HG03575 (cell line): ENCODE results near the gene PSMD7.
"Not testable (repeated sequence)": the region's sequence is repeated elsewhere in the genome, so short reads cannot be mapped to it uniquely, and the experiment has no call there.

Source experiments
- ATAC-seq: cut with Tn5 transposase; IDR thresholded peaks from one replicate; pipeline ENCODE4 v1.9.1; 2021; ENCODE audit not compliant: unreplicated experiment, insufficient number of reproducible peaks, low FRiP score; ENCODE audit errors: extremely low read depth

The PSMD7 gene

DNA sequence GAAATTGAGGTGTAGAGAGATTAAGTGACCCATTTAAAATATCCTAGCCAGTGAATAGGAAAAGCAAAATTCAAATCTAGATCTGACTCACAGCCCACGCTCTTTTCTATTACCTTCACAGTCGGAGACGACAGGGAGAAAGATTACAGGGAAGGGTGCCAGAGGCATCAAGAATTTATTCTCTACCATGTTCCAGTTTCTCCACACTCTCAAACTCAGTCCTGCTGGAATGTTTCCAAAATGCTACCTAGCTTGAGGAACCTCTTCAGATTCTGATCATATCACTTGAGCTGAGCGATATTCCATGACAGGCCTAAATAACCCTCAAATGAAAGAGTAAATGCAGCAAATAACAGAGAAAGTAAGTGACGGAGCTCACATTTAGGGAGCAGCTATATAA is 5.4 kb upstream of the PSMD7 start:
- ATAC-seq: no peak

DNA sequence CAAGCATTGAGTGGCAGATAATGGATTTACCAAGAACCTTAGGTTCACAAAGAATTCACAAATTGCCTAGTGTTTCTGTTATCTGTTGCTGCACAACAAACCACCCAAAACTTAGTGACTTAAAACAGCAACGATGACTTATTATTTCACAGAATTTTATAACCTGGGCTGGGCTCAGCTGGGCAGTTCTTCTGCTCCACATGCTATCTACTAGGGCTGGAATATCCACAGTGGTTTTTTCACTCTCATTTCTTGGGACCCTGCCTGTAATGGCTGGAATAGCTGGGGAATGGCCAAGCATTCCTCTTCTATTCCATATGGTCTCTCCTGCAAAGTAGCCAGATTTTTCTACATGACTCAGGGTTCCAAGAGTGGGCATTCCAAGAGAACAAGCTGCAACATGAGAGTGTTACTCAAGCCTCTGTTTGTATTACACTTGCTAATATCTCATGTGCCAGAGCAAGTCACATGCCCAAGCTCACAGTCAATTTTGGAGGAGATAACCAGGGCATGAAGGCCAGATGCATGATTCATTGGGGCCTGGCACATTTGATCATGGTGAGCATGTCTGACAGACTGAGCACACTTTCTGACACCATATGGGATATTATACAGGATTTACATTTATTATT is 4.9 kb upstream of the PSMD7 start:
- no peak for ATAC-seq

DNA sequence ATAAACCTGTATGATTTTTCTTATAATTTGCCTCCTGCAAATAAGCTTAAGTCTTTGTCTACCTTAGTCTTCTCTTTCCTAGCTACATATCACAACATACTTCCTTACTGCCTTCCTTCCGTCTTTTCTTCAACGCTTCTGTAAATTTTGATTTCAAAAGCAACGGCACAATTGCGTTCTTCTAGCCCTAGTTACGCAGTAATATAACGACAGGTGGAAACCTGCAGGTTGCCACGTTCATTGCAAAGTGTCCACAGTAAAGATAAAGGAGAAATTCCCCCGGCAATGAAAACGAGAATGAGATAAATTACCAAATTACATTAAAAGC is 546 bp upstream of the PSMD7 start:
- no peak for ATAC-seq

DNA sequence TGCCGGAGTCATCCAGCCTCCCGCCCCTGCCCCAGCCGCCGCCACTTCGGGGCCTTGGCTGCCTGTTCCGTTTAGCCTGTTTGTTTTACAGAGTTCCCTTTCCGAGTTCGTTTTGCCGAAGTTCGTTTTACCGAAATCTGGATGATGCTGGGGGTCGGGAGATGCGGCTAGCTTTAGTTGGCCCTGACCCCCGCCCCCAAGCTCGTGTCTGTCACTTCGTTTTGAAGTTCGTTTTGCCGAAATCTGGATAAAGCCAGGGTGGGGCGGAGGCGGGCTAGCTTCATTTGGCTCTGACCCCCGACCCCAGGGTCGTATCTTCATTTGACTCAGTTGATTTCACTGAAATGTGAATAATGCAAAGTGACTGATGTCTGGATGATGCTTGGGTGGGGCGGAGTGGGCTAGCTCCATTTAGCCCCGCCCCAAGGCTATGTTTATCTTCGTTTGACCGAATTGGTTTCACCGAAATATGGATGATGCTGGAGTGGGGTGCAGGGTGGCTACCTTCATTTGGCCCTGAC is 591 bp downstream of the PSMD7 start:
- ATAC-seq: no peak

DNA sequence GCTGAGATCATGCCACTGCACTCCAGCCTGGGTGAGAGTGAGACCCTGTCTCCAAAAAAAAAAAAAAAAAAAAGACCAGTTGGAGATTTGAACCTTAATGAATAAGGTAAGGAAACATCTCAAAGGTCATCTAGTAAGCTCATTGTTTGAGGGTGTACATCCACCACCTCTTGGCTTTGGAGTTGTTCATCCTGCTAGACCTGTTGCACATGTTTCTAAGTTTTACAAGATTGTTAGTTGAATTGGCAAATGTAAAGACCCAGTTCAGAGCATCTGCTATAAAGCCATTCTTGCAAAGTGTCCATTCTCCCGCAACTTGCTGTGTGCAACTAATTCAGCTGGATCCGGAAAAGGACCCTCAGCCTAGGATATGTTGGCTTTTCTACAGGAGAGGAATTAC is 1.5 kb downstream of the PSMD7 start:
- no peak for ATAC-seq

DNA sequence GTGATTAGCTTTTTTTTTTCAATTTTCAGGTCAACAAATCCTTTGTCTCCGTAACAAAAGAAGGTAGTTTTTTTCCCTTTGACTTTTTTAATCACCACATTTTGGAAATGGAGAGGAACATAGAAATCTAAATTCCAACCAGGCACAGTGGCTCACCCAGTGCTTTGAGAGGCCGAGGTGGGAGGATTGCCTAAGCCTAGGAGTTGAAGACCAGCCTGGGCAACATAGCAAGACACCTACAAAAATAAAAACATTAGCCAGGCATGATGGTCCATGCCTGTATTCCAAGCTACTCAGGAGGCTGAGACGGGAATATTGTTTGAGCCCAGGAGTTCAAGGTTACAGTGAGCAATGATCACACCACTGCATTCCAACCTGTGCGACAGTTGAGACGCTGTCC is 5.7 kb downstream of the PSMD7 start:
- no peak for ATAC-seq

DNA sequence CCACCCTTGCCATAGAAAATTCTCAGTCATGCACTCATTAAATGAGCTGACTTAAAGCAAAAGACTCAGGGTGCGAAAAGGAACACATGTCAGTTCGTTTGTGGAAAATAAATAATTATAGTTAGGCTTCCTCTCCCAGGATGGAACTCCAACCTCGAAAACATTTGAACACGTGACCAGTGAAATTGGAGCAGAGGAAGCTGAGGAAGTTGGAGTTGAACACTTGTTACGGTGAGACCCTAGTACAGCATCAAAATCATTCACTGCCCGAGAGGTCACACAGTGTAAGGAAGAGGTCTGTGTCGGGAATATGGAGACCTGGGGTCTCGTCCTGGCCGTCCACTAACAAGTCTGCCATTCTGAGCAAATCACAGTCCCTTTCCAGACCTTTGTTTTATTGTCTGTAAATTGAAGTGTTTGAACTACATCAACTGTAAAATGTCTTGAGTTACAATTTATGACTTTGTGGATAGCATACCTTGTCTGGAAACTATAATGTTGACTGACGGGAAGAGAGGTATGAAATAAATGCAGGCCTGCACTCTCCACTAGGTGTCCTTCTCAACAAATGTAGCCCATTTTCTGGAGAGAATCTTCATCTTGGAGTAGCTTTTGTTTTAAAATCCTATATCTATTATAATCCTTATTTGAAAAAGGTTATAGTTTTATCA is 7.7 kb downstream of the PSMD7 start:
- no peak for ATAC-seq

DNA sequence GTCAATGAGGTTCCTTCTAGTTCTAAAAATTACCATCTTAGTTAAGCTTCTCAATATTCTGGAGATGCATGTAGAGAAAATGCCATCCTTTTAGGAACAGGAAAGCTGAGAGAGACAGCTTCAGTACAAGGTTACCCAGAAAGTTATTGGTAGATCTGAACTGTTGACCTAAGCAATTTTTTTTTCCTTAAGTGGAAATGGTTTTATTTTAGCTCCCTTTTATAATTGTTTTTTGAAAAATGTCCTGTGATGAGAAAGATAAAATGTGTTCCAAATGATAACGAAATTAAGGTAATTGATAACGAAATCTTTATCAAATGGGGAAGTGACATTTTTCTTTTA is 8.2 kb downstream of the PSMD7 start:
- no peak for ATAC-seq

DNA sequence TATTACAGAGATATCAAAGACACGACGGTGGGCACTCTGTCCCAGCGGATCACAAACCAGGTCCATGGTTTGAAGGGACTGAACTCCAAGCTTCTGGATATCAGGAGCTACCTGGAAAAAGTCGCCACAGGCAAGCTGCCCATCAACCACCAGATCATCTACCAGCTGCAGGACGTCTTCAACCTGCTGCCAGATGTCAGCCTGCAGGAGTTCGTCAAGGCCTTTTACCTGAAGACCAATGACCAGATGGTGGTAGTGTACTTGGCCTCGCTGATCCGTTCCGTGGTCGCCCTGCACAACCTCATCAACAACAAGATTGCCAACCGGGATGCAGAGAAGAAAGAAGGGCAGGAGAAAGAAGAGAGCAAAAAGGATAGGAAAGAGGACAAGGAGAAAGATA is 8.7 kb downstream of the PSMD7 start:
- ATAC-seq: no peak

DNA sequence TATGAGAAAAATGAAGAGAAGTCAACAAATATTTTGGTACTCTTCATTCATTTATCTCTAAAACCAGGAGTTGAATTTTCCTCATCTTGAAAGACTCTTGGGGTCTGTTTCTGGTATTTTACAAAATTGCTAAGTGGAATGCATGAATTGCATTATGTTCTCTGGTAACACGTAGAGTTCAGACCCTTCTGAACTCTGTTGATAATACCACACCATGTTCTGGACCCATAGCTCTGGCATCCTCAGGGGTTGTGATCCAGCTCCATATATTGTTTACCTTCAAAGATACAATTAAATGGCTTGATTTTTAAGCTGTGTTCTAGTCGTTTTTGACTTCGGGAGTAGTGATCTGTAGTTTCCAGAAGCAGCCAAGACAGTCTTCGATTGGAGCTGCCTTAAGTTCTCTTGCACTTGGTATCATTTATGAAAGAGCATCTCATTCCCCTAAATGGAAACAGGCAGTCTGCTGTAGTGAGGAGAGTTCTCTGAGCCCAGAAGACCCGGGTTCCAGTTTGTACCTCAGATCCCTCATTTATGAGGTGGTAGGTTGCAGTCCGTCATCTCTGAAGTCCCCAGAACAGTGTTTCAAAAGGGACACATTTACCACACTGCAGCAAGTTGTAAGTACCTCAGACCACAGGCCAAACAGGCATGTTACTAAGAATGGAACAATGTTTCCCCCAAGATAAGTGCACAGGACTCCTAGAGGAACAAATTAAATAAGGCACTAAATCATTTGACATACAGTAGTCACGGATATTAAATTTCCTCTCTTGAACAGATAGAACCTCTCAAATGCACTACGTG is 9.6 kb downstream of the PSMD7 start:
- no peak for ATAC-seq

DNA sequence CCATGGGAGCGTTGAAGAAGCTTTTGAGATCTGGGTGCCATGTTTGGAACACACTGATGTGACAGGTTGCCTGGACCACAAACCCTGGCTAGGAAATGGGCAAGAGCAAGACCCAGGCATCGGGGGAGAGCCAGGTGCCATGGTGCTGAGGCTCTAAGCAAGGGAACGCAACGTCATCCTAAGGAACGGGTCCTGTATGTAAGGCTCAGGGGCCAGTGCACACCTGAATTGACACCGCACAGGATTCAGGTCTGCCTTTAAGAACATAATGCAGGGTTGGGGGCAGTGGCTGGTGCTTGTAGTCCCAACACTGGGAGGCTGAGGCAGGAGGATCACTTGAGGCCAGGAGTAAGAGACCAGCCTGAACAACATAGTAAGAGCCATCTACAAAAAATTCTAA is 10.8 kb downstream of the PSMD7 start:
- no peak for ATAC-seq

DNA sequence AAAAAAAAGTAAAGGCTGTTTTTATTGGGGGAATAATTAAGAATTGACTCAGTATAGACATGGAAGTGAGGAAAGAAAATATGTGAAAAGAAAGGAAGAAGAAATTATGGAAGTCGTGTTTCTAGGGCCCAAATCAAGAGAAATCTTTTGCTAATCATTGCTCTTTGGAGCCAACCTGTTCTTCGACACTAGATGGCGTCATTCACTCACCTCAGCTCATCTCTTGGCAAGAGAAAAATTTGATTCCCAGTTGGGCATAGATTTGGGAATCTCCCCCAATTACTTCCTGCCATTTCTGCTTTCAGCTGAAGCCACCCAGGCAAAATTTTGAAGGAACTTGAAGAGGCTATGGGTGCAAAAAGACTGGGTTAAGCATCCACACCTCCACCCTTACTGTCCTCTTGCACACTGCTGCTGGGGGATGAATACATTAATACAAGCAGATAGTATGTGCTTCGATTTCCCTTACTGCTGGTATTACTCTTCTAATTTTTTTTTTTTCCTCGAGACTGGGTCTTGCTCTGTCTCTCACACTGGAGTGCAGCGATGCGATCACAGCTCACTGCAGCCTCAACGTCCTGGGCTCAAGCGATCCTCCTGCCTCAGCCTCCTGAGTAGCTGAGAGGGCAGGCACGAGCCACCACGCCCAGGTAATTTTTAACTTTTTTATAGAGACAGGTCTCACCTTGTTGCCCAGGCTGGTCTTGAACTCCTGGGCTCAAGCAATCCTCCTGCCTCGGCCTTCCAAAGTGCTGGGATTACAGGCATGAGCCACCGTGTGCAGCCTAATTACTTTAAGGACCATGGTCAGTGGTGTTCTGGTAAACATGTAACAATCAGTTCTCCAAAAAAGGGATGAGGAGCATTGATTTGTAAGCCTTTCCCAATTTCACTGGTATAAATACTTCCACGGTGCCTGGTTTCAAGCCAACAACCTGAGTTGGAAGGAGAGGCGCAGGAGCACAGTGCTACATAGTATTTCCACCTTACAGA is 13.5 kb downstream of the PSMD7 start:
- ATAC-seq: no peak

DNA sequence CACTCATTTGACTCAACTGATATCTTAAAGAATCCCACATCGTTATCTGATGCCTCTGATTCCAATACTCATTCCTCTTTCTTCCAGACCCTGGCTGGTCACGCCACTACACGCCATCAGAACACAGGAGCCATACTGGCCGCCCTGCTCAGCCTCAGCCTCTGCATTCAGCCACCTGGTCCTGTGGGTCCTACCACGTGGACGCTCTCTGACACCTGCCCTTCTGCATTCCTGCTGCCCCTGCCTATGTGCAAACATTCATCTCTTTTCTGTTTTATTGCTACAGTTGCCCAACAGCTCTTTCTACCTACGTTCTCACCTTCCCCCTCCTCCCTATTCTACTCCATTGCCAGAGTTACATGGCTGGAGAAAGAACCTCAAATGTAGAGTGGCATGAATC is 18.4 kb downstream of the PSMD7 start:
- no peak for ATAC-seq

DNA sequence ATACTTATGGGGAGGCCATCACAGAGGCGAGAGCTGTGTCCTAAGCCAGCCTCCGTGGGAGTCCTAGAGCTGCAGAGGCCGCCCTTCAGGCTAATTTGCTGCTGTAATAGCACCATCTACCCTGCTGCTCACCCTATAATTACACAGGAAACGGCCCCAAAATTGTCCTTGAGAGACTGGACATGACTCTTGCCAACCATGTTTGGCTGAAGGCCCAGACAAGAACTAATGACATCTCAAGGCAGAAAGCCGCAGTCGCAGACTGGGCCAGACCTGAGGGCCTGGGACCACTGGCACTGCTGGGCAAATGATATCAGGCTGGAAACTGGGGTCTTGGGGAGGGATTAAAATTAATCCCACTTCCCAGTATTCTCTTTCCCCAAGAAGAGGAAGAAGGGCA is 24.1 kb downstream of the PSMD7 start:
- no peak for ATAC-seq

DNA sequence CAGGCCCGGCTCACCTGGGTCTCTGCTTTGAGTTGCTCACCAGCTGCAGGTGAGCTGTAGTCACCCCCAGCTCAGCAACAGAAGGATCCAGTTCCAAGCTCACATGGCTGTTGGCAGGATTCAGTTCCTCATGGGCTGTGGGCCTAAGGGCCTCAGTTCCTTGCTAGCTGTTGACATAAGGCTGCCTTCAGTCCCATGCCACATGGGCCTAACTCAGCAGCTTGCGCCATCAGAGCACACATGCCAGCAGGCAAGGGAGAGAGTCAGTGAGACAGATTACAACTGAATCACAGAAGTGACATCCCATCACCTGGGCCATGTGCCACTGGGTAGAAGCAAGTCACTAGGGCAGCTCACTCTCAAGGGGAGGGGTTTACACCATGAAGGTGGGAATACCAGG is 24.7 kb downstream of the PSMD7 start:
- no peak for ATAC-seq

DNA sequence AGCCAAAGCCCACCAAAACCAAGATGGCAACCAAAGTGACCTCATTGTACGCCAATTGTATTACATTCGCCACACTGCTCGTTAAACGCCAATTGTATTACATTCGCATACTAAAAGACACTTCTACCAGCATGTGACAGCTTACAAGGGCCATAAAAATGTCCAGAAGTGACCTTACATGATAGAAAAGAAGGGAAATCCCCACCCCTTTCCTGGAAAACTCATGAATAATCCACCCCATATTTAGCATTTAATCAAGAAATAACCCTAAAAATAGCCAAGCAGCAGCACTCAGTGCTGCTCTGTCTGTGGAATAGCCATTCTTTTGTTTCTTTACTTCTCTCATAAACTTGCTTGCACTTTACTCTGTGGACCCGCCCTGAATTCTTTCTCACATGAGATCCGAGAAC is 25.7 kb downstream of the PSMD7 start:
- ATAC-seq: no peak

DNA sequence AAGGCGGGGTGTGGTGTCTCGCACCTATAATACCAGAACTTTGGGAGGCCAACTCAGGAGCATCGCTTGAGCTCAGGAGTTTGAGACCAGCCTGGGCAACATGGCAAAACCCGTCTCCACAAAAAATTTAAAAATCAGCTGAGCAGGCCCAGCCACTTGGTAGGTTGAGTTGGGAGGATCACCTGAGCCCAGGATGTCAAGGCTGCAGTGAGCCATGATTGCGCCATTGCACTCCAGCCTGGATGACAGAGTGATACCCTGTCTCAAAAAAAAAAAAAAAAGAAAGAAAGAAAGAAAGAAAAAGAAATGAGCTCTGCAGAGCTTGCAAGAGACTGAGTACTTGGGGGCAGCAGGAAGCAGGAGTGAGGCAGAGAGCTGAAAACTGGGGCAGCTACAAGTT is 28.2 kb downstream of the PSMD7 start:
- ATAC-seq: not testable (repeated sequence)

DNA sequence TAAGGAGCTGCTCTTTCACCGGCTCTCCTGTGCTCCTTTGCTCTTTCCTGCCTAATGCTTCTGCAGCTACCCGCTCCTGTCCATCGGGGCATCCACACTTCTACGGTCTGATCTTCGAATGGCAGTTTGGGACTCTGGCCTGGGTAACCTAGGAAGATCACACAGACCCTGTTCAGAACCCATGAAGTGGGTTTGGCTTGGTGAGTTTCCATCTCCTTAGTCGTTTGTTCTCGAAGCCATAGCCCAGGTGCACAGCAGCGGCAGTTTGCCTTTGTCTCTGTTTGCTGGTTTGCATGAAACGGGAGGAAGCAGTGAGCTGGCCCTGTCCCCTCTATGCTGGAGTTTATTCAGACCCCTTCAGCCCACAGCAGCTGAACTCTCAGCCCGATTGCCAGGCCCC is 29.0 kb downstream of the PSMD7 start:
- ATAC-seq: no peak

DNA sequence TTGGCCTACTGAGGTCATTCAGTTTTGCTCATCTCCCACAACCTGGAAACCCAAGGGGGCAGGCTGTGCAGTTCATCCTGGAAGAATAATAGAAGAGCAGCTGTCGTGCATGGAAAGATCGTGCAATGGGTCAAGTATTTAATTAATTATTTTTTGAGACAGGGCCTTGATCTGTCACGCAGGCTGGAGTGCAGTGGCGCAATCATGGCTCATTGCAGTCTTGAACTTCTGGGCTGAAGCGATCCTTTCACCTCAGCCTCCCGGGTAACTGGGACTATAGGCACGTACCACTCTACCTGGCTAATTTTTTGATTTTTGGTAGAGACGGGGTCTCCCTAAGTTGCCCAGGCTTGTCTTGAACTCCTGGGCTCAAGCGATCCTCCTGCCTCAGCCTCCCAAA is 31.7 kb downstream of the PSMD7 start:
- ATAC-seq: not testable (repeated sequence)
